H1 (cell line): Measurements from ENCODE around the gene ITPR1.

Experiments used
- ATF3 ChIP-seq: IDR thresholded peaks from 2 replicates; pipeline ENCODE4 v1.6.1; 2011; ENCODE audit warnings: low read depth, mild to moderate bottlenecking, low read length; ENCODE audit not compliant: insufficient read depth
- CEBPB ChIP-seq: IDR thresholded peaks from 2 replicates; pipeline ENCODE4 v1.6.1; 2012; ENCODE audit warnings: low read depth, low read length
- CTCF ChIP-seq, 3 experiments: IDR thresholded peaks; 1 replicate in 2 of 3; 2 replicates in 1 of 3; pipeline versions ENCODE4 v1.5.1 to v1.6.1; 2011; ENCODE audit warnings: low read length in 3 of 3, mild to moderate bottlenecking in 3 of 3, inconsistent platforms in 2 of 3, low read depth in 1 of 3, moderate library complexity in 1 of 3; ENCODE audit not compliant: insufficient read depth in 1 of 3; ENCODE audit errors: control extremely low read depth in 1 of 3
- KDM1A ChIP-seq: fragments of 200-600, 300-600 bp; sonication (generic); IDR thresholded peaks from 2 replicates; pipeline ENCODE4 v1.7.1; 2016; ENCODE audit warnings: mild to moderate bottlenecking, low read length, borderline replicate concordance
- MAFK ChIP-seq: IDR thresholded peaks from 2 replicates; pipeline ENCODE4 v1.6.1; 2012; ENCODE audit warnings: low read depth, mild to moderate bottlenecking, improper control_type of control experiment, low read length
- MAX ChIP-seq: IDR thresholded peaks from 2 replicates; pipeline ENCODE4 v1.6.1; 2012; ENCODE audit warnings: inconsistent platforms
- POLR2A ChIP-seq, 2 experiments: IDR thresholded peaks; 1 replicate in 1 of 2; 2 replicates in 1 of 2; pipeline ENCODE4 v1.6.1; 2011; ENCODE audit warnings: low read depth in 2 of 2, low read length in 2 of 2, mild to moderate bottlenecking in 2 of 2; ENCODE audit errors: control extremely low read depth in 1 of 2
- POLR2AphosphoS5 ChIP-seq: IDR thresholded peaks from 2 replicates; pipeline ENCODE4 v1.6.1; 2011; ENCODE audit warnings: low read depth, low read length
- SUZ12 ChIP-seq: fragments of 200-600 bp; sonication (generic); IDR thresholded peaks from 2 replicates; pipeline ENCODE4 v1.6.1; 2012; ENCODE audit warnings: mild to moderate bottlenecking, inconsistent platforms, low read length, moderate library complexity, mixed read lengths
- TAF1 ChIP-seq: IDR thresholded peaks from 2 replicates; pipeline ENCODE4 v1.6.1; 2011; ENCODE audit warnings: mild to moderate bottlenecking, low read depth, low read length
- TCF12 ChIP-seq: IDR thresholded peaks from 2 replicates; pipeline ENCODE4 v1.6.1; 2011; ENCODE audit warnings: low read depth, mild to moderate bottlenecking, low read length

GRCh38 chr3:4675704-4676103 lies 182.6 kb downstream of the ITPR1 start:
- TF ChIP-seq POLR2A (IDR thresholded peaks at IDR 0.05; ENCODE audit: control extremely low read depth in 1 of 2, low read depth in 2 of 2, low read length in 2 of 2) (no peak), POLR2AphosphoS5 (no peak), MAX (no peak), CTCF (IDR thresholded peaks at IDR 0.05; ENCODE audit: control extremely low read depth in 1 of 3, insufficient read depth in 1 of 3, low read depth in 1 of 3, low read length in 3 of 3) (no peak), TCF12 (no peak), TAF1 (no peak), ATF3 (no peak), MAFK (no peak), KDM1A (no peak), CEBPB (no peak), SUZ12 (no peak)
